Inflammatory macrophage treated with lipopolysaccharide for 1 hour (primary cell): ENCODE measurements around the gene KPNA3.
A peak's percentile ranks its signal among the peaks of the same experiment; 100 is the strongest.
"Not testable (repeated sequence)": the region's sequence is repeated elsewhere in the genome, so short reads cannot be mapped to it uniquely, and the experiment has no call there.

Source experiments
- DNase-seq, 2 donors: peaks; one replicate each; pipeline ENCODE4 v3.0.0-alpha.2; 2020 to 2022

KPNA3 gene, protein sequence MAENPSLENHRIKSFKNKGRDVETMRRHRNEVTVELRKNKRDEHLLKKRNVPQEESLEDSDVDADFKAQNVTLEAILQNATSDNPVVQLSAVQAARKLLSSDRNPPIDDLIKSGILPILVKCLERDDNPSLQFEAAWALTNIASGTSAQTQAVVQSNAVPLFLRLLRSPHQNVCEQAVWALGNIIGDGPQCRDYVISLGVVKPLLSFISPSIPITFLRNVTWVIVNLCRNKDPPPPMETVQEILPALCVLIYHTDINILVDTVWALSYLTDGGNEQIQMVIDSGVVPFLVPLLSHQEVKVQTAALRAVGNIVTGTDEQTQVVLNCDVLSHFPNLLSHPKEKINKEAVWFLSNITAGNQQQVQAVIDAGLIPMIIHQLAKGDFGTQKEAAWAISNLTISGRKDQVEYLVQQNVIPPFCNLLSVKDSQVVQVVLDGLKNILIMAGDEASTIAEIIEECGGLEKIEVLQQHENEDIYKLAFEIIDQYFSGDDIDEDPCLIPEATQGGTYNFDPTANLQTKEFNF

DNA sequence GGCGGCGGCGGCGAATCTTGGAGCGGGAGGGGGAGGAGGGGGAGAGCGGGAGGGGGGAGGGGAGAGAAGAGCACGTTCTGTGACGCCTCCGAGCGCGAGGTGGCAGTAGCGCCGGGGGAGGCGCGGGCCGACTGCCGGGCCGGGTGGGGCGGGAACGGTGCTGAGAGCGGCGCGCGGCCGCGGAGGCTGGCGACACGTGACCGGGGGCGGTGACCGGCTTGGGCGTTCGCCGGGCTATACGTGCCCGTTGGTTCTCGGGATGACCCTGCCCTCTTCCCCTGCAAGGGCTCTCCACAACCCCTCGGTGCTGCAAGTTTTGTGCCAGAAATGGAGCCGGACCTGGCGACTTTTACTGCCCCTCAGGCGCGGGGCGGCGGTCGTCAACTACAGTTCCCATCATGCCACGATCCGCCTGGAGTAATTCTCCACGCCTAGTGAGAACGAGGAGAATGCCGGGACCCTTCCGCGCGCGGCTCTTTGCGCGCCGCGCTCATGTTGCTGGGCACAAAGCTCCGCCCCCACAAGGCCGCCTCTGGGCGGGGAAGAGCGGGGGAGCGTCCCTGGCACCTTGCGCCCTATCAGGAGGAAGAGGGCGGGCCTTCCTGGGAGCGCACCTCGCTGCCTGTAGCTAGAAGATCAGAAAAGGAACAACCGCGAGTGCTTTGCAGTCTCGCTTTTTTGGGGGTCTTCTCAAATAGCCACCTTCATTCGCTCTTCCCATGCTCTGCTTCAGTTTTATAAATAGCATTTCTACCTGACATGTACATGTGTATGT lies at the start of gene KPNA3:
KPNA3 (minus strand) TSS at position 133 of the 775 bp plus-strand sequence. CDS start 176 bp downstream, outside the sequence.
- DNase-seq = peak; percentile 94

DNA sequence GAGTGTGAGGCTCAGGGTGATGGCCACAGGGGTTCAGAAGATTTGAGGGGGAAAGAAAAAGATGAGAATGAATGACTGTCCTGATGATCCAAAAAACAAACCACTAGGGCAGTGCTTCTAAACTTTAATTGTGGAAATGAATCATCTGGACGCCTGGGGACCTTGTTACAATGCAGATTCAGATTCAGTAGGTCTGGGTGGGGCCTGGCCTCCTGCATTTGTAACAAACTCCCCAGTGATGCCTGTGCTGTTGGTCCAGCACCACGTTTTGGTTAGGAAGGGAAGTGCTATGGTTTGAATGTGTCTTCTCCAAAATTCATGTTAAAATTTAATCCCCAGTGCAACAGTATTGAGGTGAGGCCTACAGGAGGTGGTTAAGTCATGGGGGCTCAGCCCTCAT lies 49.5 kb upstream of the KPNA3 start:
- no peak for DNase-seq

DNA sequence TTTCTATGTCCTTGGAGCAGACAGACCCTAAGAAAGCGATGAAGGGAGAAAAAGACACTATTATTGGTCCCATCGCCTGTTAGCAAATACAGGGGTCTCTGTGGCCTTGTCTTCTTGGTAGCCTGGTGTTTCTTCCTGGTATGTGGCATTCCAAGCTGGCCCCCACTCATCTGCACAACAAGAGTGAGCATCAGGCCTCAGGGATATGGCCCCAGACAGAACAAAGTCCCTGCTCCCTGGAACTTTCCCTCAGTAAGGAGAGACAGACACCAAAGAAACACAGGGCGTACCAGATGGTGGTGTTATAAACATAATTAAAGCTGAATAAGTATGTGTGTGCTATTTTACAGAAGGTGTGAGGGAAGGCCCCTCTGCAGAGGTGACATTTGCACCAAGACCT lies 48.2 kb upstream of the KPNA3 start:
- no peak for DNase-seq

DNA sequence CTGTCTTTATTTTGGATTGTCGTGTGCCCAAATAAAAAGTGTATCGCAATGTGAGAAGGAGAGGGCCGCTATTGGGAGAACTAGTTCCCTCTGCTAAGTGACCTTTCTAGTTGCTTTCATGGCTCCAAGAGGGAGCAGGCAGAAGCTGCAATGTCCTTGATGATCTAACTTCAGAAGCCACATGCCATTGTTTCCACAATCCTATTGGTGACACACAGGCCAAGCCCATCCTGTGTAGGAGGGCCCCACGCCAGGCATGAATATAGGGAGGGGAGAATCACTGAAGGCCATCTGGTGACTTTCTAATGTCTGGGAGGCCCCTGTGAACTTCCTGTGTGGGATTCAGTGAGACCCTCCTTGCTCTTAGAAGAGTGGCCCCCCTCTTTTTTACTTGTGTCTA lies 47.8 kb upstream of the KPNA3 start:
- peak in 1 of 2 donors; percentile 91 for DNase-seq

DNA sequence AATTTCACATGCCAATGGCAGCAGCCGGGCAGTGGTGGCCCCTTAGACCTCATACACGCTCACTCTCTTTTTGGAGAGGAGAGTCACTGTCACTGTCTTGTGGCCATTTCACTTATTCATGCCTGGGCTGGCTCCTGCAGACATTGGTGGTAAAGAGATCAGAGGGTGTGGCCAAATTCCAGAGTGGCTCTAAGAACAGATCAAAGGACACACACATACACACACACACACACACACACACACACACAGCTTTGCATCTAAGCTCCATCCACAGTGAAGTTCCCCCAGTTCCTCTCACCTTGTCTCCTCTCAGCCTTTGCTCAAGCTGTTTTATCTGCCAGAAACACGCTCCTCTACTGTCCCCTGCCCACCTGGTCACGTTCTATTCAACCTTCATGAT lies 46.5 kb upstream of the KPNA3 start:
- no peak for DNase-seq

DNA sequence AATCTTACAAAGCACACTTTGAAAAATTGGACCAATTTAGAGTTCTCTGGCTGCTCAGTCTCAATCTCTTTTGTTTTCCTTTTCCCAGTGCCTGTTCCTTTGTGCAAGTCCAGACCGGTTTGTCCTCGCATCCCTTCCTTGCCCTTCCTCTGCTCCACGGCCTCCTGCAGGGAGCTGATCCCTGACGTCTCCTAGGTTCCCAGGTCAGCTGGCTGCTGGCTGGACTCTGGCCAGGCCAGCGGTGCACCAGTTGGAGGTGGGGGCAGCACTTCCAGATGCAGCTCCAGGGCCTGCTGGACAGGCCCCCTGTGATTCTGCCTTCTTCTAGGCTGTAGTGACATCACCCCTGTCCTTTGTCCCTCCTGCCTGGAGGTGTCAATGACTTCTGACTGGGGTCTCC lies 44.0 kb upstream of the KPNA3 start:
- DNase-seq = no peak

DNA sequence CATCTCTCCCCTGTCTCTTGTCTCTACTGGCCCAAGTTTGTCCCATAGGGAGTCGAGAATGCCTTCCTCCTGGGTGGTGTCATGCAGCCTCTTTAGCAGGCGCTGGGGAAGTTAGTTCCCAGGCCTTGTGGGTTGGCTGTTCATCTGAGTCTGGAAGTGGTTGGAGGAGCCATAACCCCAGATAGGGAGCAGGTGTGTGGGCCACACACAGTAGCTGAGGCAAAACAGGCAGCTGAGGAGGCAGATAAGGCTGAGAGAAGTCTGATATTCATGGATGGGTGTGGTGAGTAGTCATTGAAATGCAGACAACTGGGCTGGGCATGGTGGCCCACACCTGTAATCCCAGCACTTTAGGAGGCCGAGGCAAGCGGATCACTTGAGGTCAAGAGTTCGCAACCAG lies 40.9 kb upstream of the KPNA3 start:
- DNase-seq = no peak

DNA sequence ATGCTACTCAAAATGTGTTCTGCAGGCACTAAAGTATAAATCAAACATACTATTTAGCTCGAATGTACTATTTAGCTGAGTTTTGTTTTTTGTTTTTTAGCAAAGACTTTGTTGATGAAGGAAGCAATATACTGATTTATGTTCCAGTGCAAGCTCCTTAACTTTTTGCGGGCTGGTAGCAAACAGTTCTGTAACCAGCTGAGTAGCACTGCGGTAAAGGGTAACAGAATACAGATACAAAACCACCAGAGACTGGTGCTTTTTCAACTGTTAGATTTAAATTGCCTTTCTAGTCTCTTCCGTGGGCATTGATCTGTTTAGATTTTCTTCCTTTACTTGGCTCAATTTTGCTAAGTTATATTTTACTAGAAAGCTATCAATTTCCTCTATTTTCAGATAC lies 39.0 kb upstream of the KPNA3 start:
- DNase-seq = no peak

DNA sequence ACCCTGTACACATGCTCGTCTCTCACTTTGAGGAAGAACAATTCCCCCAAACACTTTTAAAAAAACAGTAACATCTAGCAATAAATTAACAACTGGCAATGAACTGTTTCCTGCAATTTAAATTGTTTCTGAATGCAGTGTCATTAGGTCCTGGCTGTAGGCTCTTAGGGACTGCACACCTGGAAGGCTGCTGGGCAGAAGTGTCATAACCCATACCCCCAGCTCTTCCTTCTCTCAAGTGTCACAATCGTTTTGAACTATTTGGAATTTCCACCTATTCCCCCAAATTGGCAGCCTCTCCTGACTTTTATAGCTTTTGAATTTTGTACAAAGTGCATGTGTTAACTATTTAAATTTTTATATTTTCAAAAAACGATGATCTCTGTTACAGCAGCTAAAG lies 38.2 kb upstream of the KPNA3 start:
- no peak for DNase-seq

DNA sequence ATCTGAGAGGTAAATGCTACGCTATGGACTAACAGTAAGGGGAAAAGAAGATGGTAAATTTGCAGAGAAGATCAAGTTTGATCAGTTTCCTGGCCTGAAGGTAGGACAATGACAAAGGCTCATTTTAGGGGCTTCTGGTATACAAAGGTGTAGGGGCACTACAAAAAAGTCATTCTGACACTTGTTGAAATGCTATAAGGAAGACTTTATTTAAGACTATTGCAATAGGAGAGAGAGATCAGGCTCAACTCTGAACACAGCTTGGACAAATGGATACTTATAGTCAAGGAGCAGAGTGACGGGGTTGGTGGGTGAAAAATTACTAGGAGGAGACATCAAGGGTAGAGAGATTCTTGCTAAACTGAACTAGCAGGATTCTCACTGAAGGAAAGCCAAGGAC lies 37.2 kb upstream of the KPNA3 start:
- DNase-seq = no peak

DNA sequence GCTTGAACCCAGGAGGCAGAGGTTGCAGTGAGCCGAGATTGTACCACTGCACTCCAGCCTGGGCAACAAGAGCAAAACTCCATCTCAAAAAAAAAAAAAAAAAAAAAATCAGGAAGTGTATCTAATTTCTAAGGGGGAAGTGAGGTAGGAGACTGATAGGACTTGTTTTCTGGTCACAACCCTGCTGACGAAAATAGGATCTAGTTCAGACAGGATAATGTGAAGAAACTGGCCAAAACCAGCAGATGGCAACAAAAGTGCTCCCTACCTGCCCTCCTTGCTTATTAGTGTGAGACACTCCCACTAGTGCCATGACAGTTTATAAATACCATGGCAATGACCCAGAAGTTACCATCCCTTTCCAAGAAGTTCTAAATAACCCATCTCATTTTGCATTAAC lies 36.0 kb upstream of the KPNA3 start:
- DNase-seq = peak; percentile 44 to 69

DNA sequence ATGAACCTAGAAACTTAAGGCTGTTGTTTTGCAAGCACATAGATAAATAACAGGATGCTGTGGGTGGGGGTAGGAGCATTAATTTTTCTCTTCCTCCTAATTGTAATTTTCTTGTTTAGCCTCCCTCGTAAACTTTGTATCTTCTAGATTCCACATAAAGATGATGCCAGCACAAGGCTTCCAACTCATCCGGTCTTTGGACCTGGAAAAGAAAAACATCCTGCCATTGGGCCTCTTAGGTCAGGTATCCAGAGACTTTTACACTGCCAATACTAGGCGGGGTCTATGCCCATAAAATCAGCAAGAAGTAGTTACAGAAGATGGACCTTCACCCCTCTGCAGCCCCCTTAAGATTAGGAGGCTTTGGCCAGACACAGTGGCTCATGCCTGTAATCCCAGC lies 35.4 kb upstream of the KPNA3 start:
- no peak for DNase-seq

DNA sequence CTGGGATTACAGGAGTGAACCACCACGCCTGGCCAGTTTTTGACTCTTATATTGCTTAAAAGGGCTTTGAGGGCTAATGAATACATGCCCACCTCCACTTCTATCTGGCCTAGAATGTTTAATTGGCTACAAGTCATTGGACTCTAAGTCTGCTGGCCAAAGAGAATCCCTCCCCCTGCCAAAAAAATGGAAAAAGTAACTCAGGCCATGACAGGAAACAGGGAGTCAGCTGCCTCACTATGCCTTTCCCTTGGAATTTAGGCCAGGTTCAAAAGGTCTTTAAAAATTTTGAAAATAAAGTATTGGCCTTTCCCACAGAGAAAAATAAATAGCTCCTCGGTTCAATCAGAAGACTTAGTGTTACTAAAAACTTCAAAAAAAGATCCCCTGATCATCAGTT lies 34.9 kb upstream of the KPNA3 start:
- DNase-seq = no peak

DNA sequence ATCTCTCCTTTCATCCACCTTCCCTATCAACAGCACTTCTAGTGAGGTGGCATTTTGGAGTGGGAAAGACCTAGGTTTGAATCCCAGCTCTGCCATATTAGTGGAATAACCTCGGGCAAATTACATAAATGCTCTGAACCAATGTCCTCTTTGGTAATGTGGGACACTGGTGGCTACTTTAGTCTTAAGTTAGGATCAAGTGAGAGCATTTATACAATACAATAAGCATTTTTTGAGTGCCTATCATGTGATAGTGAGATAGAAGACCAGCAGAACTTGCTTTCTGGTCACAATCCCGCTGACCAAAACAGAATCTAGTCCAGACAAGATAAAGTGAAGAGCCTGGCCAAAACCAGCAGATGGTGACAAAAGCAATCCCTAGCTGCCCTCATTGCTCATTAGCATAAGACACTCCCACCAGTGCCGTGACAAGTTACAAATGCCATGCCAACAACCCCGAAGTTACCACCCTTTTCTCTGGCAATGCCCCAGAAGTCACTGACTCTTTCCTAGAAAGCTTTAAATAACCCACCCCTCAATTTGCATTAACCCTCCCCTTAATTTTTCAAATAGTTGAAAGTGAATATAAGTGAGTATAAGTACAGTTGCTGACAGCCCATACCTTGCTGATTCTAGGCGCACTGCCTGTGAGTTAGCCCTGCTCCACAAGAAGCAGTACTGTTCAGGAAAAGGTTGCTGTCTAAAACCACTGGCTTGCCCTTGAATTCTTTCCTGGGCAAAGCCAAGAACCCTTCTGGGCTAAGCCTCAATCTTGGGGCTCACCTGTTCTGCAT lies 28.9 kb upstream of the KPNA3 start:
- DNase-seq = no peak

DNA sequence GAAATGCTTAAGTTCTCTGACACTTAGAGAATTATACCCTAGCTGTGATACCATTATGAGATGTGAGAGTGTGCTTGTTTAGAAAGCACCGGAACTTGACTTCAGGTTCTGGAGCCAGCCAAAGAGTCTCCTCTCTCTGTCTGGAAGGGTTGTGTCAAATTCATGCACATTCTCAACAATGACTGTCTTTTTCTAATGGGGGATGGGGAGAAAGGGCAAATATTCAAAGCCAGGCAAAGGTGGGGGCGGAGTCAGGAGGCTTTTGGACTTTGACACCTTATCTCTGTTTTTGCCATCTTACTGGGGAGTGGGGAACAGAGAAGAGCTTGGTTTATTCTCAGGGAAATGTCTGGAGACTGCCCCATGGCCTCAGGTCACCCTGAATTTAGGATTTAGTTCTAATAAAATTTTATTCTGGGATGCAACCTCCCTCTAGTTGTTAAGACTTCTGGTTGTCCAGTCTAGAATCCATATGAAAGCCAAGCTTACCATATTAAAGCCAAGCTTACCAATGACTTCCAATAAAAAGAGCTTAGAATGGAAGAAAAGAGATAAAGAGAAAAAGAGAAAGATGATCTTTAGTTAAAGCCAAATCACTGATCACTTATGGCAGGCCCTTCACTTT lies 28.2 kb upstream of the KPNA3 start:
- no peak for DNase-seq

DNA sequence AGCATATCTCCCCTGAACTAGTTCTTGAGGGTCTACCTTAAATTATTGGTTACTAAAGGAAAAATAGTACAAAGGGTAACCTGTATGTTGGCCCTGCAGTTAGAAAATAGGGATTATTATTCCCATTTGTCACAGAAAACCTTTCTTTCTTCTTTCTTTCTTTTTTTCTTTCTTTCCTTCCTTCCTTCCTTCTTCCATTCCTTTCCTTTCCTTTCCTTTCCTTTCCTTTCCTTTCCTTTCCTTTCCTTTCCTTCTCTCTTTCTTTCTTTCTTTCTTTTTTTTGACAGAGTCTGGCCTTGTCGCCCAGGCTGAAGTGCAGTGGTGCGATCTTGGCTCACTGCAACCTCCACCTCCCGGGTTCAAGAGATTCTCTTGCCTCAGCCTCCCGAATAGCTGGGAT lies 23.6 kb upstream of the KPNA3 start:
- DNase-seq = not testable (repeated sequence)

DNA sequence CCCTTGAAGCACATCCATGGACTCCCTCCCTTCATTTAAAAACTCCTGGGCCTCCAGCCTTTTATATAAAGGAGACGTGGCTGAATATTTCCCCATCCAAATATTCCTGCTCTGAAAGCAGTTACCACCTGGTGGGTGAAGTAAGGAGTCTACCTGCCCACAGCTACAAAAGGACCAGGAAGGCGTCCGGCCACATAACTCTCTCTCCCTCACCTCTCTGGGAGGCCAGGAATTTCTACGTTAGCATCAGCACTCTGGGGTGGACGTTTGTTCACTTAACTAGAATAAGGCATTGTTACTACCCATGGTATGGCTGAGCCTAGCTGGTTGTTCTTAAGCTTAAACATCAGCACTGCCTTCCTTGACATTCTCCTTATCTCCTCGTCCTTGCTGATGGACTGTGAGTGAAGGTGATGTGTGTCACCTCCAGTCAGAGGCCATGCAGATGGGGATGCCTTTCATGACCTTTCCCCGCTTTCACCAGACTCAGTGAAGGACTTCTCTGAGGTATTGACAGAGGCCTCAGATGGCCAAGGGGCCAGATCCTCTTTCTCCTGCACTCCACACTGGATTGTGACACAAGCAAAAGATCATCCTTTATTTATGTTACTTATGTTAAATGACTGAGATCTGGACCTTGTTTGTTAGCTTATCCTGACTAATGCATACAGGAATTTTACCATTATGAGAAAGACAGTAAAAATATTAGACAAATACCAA lies 22.2 kb upstream of the KPNA3 start:
- no peak for DNase-seq

DNA sequence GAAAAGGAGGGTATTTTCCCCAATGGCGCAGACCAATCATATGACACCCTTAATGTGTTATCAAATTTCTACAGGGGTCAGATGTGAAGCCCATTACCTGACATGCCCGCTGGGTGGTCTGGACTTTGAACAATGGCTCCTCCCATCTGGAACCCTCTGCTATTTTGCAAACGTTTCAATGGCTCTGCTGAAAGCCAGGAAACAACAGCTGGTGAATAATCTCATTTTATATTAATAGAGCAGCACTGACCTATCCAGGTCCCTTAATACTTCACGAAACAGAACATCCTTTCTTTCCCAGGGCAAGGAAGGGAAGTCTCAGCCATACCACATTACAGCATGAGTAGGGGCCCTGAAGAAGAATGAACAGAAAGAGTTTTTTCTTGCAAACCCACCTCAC lies 20.3 kb upstream of the KPNA3 start:
- DNase-seq = no peak

DNA sequence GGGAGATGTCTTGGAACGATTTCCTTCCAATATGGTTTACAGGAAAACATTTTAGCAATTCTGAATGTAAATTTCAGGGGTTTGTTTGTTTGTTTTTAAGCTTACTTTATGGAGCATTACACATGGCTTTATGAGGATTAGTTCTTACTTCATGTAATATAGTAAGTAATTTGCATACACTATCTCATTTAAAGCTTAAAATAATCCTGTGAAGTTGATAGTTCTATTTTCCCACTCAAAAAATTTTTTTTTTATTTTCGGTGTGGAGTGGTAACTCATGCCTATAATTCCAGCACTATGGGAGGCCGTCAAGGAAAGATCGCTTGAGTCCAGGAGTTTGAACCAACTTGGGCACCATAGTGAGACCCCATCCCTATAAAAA lies 19.0 kb upstream of the KPNA3 start:
- DNase-seq = no peak

DNA sequence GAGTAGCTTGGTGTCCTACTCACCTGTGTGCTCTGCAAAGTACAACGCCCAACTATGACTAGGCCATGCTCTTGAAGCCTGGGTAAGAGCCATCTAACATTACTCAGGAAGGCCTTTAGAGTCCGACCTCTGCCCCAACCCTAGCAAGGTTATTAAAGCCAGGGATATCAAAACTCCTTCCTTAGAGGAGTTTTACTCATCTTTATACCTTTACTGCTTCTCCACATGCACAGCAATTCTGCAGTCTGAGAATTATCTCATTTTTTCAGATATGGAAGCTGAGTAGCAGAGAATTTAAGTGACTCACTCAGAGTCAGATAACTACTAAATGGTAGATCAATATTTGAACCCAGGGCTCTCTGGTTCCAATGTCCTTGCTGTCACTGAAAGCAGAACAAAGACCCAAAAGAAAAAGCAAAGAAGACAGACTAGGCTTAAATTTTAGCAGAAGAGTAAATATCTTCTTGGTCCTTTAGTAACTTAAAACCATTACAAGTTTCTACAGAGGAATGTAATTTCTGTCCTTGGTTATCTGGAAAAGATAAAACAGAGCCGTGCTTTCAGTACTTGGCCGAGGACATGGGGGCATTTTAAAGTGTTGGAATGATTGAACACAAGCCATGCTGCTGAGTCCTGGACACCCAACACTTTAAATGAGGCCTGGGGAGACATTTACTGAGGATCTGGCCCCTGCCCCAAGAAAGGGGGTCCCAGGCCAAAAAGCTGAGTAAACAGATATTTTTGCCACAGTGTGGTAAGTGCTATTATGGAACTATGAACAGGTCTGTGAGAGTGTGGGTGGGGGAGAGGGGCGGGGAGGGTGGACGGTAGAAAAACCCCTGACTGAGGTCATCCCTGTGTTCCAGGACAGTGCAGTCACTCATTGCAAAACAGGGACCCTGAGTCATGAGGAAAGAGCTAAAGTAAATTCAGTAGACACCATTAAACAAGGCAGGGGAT lies 18.4 kb upstream of the KPNA3 start:
- peak; percentile 70 to 88 for DNase-seq

DNA sequence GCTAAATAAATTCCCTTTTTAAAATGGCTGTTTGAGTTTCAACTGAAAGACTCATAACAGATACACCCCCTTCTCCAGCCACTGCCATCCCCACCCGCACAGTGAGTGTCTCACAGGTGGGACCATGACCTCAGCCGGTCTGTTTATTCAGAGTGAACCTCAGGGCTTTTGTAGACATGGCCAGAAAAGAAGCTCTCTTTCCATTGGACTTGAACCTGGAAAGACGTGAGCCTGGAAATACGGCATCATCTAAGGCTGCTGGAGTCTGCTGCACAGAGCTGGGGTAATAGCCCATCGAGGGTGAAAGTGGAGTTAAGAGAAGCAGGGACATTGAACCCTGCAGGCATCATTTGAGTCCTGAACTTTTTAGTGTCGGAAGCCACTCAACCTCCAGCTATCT lies 15.2 kb upstream of the KPNA3 start:
- no peak for DNase-seq
